HG02610 (cell line): ENCODE measurements around the gene SAMD5.

Experiments
- ATAC-seq: cut with Tn5 transposase; IDR thresholded peaks from one replicate; pipeline ENCODE4 v1.9.1; 2021; ENCODE audit warnings: mild to moderate bottlenecking, moderate library complexity; ENCODE audit not compliant: unreplicated experiment

SAMD5 gene

DNA sequence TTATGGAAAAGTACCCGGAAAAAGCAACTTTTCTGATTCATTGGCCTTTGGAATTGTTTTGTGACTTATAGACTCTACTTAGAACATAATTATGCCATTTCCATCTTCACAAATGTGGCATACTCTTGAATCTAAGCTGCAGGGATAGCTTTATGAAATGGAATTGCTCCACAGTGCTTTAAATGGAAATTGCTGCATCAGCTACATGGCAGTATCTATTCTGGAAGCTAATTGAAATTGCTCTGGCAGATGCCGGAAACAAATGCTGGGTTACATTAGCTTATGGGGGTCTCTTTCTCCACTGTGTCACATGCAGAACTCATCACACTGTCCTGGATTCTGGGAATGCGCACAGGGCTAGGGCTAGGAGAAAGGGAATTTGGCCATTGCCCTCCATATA lies 108.9 kb downstream of the SAMD5 start:
- no peak for ATAC-seq

DNA sequence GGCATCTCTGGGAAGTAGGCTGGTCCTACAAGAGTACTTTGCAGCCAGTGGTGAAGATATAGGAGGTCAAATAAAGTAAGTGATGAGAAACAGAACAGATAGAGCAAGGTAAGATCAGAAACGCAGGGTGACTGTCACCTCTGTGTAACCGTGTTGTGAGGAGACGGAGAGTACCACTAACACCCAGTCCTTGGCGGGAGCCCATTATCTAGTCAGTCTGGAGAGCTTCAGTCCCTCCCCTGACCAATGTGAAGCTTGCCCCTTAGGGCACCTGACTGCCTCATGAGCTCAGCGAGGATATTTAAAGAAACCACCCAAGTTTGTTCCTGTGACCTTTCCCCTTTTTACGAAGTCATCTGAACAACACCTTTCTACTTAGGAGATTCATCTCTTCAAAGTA lies 110.0 kb downstream of the SAMD5 start:
- ATAC-seq: no peak

DNA sequence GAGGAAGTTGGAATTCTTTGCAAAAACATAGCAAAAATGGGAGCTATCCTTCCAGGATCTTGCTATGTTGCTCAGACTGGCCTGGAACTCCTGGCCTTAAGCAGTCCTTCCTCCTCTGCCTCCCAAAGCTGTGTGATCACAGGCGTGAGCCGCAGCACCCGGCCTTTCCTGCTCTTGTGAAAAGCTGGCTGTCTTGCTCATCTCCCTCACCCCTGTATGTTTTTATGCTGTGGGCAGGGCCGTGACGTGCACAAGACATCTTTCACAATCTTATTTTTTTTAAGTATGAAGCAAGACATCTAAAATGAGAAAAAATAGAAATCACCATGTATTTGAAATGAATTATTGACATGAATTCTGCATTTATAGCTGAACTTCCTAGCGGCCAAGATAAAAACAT lies 110.4 kb downstream of the SAMD5 start:
- no peak for ATAC-seq
